MCF 10A (cell line): ENCODE data around the gene ZNF37A. TPM values are rescaled to one million over a fixed set of nuclear protein-coding genes. Genes with fewer than 3 reads are reported as not detected.

ENCODE experiments used
- BruUV-seq: library from RNA; stranded (reverse); fragments of 400-500 nt; replicated peaks from 2 replicates; lab custom pipeline; 2021; lab: Mats Ljungman, UMichigan
- CTCF ChIA-PET: fragments of 300-600 bp; sonication (Branson Sonifier 250); formaldehyde crosslinking; extraction: SDS; loops from one replicate; lab custom pipeline; 2021; ENCODE audit warnings: antibody characterized with exemption, inconsistent platforms; lab: Yijun Ruan, JAX
- POLR2A ChIA-PET: fragments of 300-600, 350-650 bp; sonication (Branson Sonifier 250); formaldehyde crosslinking; extraction: SDS; loops from one replicate; lab custom pipeline; 2020; ENCODE audit warnings: antibody characterized with exemption, inconsistent platforms; lab: Yijun Ruan, JAX
- DNase-seq: peaks from one replicate; pipeline ENCODE4 v3.0.0-alpha.2; 2018; ENCODE audit not compliant: unreplicated experiment
- H3K27ac Mint-ChIP-seq: one replicate; pipeline ENCODE4 v1.8.0; 2022; ENCODE audit warnings: mild to moderate bottlenecking, low read depth, mixed read lengths; ENCODE audit not compliant: unreplicated experiment
- H3K27me3 Mint-ChIP-seq: one replicate; pipeline ENCODE4 v1.8.0; 2022; ENCODE audit warnings: mixed read lengths; ENCODE audit not compliant: insufficient read depth, unreplicated experiment
- H3K36me3 Mint-ChIP-seq: one replicate; pipeline ENCODE4 v1.8.0; 2022; ENCODE audit warnings: mild to moderate bottlenecking, moderate library complexity, mixed read lengths; ENCODE audit not compliant: insufficient read depth, unreplicated experiment
- H3K4me1 Mint-ChIP-seq: one replicate; pipeline ENCODE4 v1.8.0; 2022; ENCODE audit warnings: mixed read lengths; ENCODE audit not compliant: insufficient read depth, unreplicated experiment
- H3K4me3 Mint-ChIP-seq: one replicate; pipeline ENCODE4 v1.8.0; 2022; ENCODE audit warnings: mild to moderate bottlenecking, moderate library complexity, mixed read lengths; ENCODE audit not compliant: unreplicated experiment
- H3K9me3 Mint-ChIP-seq: one replicate; pipeline ENCODE4 v1.8.0; 2022; ENCODE audit warnings: mixed read lengths; ENCODE audit not compliant: unreplicated experiment
- intact Hi-C: fragments of 100-400 bp; cut with micrococcal nuclease; formaldehyde crosslinking; loops from 2 replicates; pipeline ENCODE4 v1.14.1; 2022
- total RNA-seq: library from RNA; stranded (reverse); gene quantifications from 2 replicates; pipeline ENCODE4 v1.2.3, GENCODE V29; 2022
- TF ChIP-seq, protein P1 (sequence below): fragments of 200-600 bp; IDR thresholded peaks from one replicate; pipeline ENCODE4 v1.8.0; 2022; ENCODE audit warnings: antibody characterized with exemption, mild to moderate bottlenecking; ENCODE audit not compliant: unreplicated experiment

The ZNF37A gene
- total RNA-seq, 1 experiment from 2014 or later, result 52.3 TPM

DNA sequence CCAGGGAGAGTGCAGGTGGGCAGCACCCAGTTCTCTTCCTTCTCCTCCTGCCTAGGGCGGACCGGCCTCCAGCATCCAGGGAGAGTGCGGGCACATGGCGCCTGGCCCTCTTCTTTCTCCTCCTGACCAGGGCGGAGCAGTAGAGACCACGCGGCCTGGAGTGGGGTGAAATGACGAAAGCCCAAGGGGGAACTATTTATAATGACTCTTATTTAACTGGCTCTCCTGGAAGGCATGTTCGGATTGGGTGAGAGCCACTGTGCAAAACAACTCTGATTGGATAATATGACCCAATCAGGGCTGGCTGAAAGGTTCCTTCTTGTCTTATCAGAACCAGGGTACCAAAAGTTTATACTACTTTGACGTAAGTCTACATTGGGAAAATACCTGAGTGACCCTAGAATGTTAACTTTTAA is 63.1 kb downstream of the ZNF37A start:
- DNase-seq, result no peak
- Mint-ChIP-seq H3K9me3 (peaks cover 36% of the 10 kb centered on the region), H3K27ac (no peak overlapping the region), H3K36me3 (no peaks in the 10 kb centered on the region), H3K4me3 (no peak overlapping the region), H3K27me3 (no peaks in the 10 kb centered on the region), H3K4me1 (no peaks in the 10 kb centered on the region)
- ChIA-PET POLR2A (no interaction called here), CTCF (no interaction called here)
- TF ChIP-seq, protein P1, sequence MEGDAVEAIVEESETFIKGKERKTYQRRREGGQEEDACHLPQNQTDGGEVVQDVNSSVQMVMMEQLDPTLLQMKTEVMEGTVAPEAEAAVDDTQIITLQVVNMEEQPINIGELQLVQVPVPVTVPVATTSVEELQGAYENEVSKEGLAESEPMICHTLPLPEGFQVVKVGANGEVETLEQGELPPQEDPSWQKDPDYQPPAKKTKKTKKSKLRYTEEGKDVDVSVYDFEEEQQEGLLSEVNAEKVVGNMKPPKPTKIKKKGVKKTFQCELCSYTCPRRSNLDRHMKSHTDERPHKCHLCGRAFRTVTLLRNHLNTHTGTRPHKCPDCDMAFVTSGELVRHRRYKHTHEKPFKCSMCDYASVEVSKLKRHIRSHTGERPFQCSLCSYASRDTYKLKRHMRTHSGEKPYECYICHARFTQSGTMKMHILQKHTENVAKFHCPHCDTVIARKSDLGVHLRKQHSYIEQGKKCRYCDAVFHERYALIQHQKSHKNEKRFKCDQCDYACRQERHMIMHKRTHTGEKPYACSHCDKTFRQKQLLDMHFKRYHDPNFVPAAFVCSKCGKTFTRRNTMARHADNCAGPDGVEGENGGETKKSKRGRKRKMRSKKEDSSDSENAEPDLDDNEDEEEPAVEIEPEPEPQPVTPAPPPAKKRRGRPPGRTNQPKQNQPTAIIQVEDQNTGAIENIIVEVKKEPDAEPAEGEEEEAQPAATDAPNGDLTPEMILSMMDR, result no peak
- no TSS peak for BruUV-seq
- intact Hi-C loops, result no loop called here

DNA sequence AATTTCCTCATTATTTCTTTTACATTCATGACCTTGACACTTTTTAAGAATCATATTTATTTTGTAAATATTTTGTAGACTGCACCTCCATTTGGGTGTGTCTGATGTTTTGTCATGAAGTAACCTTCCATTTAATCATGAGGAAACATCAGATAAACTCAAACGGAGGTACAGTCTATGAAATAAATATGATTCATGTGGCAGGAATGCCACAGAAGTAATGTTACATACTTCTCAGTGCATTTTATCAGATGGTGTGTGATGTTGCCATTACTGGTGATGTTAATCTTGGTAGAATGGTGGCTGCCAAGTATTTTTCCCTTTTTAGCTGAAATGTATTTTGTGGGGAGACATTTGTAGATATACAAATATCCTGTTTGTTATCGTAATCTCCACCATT is 64.9 kb downstream of the ZNF37A start:
- BruUV-seq, result no TSS peak
- CTCF ChIA-PET, result interaction anchor here (1.0 kb wide), 1 partner anchor 8 kb away, joined by 3 read pairs; no protein-coding TSS in a partner anchor
- POLR2A ChIA-PET, result interaction anchor here (1.8 kb wide), 1 partner anchor 9 kb away, joined by 6 read pairs; no protein-coding TSS in a partner anchor
- TF ChIP-seq, protein P1, result no peak
- peaks cover 34% of the 10 kb centered on the region for H3K9me3 Mint-ChIP-seq
- intact Hi-C loops, result no loop called here
- no peaks in the 10 kb centered on the region for H3K36me3 Mint-ChIP-seq
- no peak for DNase-seq
- H3K27ac Mint-ChIP-seq, result no peak overlapping the region
- no peaks in the 10 kb centered on the region for H3K4me1 Mint-ChIP-seq
- H3K27me3 Mint-ChIP-seq, result no peaks in the 10 kb centered on the region
- H3K4me3 Mint-ChIP-seq, result no peak overlapping the region

DNA sequence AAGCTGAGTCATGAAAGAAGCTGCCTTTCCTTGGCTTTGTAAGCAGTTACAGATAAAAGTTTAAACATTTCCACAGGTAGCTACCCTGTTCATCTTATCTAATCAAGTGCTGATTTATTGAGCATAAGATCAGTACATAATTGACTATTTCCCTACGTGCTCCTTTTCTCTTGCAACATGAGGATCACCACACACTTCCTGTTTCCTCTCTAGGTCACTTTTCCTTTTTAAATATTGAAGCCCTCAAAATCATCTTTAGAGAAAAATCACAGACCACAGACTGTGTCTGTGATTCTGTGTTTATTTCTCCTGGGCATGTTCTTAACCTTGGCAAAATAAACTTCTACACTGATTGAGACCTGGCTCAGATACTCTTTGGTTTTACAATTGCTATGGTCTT is 69.5 kb downstream of the ZNF37A start:
- TF ChIP-seq, protein P1, result no peak
- Mint-ChIP-seq H3K9me3 (peaks cover 43% of the 10 kb centered on the region), H3K4me3 (no peak overlapping the region), H3K27ac (no peak overlapping the region), H3K27me3 (no peaks in the 10 kb centered on the region), H3K36me3 (no peaks in the 10 kb centered on the region), H3K4me1 (no peaks in the 10 kb centered on the region)
- no TSS peak for BruUV-seq
- POLR2A ChIA-PET, result no interaction called here
- DNase-seq, result no peak
- CTCF ChIA-PET, result no interaction called here
- intact Hi-C loops, result no loop called here

DNA sequence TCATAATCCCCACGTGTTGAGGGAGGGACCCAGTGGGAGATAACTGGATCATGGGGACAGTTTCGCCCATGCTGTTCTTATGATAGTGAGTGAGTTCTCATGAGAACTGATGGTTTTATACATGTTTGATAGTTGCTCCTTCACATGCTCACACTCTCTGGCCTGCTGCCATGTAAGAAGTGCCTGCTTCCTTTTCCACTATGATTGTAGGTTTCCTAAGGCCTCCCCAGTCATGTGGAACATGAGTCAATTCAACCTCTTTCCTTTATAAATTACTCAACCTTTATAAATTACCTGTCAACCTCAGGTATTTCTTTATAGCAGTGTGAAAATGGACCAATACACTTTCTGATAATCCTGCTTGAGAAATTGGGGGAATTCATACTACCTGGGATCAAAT is 80.2 kb downstream of the ZNF37A start:
- TF ChIP-seq, protein P1, result no peak
- no peaks in the 10 kb centered on the region for H3K36me3 Mint-ChIP-seq
- no peaks in the 10 kb centered on the region for H3K27me3 Mint-ChIP-seq
- no peak overlapping the region for H3K4me3 Mint-ChIP-seq
- CTCF ChIA-PET, result no interaction called here
- H3K9me3 Mint-ChIP-seq, result peaks cover 38% of the 10 kb centered on the region
- POLR2A ChIA-PET, result no interaction called here
- DNase-seq, result no peak
- intact Hi-C loops, result no loop called here
- no peaks in the 10 kb centered on the region for H3K4me1 Mint-ChIP-seq
- H3K27ac Mint-ChIP-seq, result no peak overlapping the region
- BruUV-seq, result no TSS peak
